Stimulated activated naive CD8-positive, alpha-beta T cell treated with anti-CD3 and anti-CD28 coated beads, Interleukin-15, amount 100 ng/mL, for 72 hours (primary cell): ENCODE data around the gene KLHL21.
A peak's percentile ranks its signal among the peaks of the same experiment; 100 is the strongest.
"Not testable (repeated sequence)": the region's sequence is repeated elsewhere in the genome, so short reads cannot be mapped to it uniquely, and the experiment has no call there.

ENCODE experiments used
- ATAC-seq: fragments of 150-1000 bp; cut with Tn5 transposase; 2 replicates; pipeline ENCODE4 v1.10.0; 2021; ENCODE audit warnings: mild to moderate bottlenecking, moderate library complexity
- DNase-seq, 2 donors: peaks; one replicate each; pipeline ENCODE4 v3.0.0; 2021 to 2022
- H3K27ac Mint-ChIP-seq, 2 donors: one replicate each; pipeline ENCODE4 v1.8.0; 2022; ENCODE audit warnings: mild to moderate bottlenecking in 2 of 2, mixed read lengths in 2 of 2, moderate library complexity in 2 of 2
- H3K27me3 Mint-ChIP-seq: one replicate; pipeline ENCODE4 v1.8.0; 2022; ENCODE audit warnings: mixed read lengths
- H3K4me1 Mint-ChIP-seq: one replicate; pipeline ENCODE4 v1.8.0; 2022; ENCODE audit warnings: mild to moderate bottlenecking, mixed read lengths
- H3K4me3 Mint-ChIP-seq, 2 donors: one replicate each; pipeline ENCODE4 v1.8.0; 2022; ENCODE audit warnings: mild to moderate bottlenecking in 2 of 2, mixed read lengths in 2 of 2, moderate library complexity in 1 of 2
- H3K9me3 Mint-ChIP-seq, 2 donors: one replicate each; pipeline ENCODE4 v1.8.0; 2022; ENCODE audit warnings: mixed read lengths in 2 of 2

KLHL21 gene

GRCh38 chr1:6570987-6571386, 31.7 kb downstream of the KLHL21 start:
- peaks cover 12% of the 10 kb centered on the region for H3K4me1 Mint-ChIP-seq
- H3K4me3 Mint-ChIP-seq = no peak overlapping the region
- DNase-seq (no peak), ATAC-seq (no peak)
- peaks cover 5 to 17% of the 10 kb centered on the region in 2 donors for H3K9me3 Mint-ChIP-seq
- peak overlapping the region in 1 of 2 donors; percentile 44 for H3K27ac Mint-ChIP-seq
- H3K27me3 Mint-ChIP-seq = peaks cover 12% of the 10 kb centered on the region

GRCh38 chr1:6570100-6570499, 32.6 kb downstream of the KLHL21 start:
- Mint-ChIP-seq H3K9me3 (peaks cover 5 to 17% of the 10 kb centered on the region in 2 donors), H3K27me3 (peaks cover 12% of the 10 kb centered on the region), H3K4me1 (peaks cover 12% of the 10 kb centered on the region), H3K27ac (no peak overlapping the region), H3K4me3 (no peak overlapping the region)
- ATAC-seq = no peak
- no peak for DNase-seq

- Mint-ChIP-seq H3K9me3 (peaks cover 5 to 17% of the 10 kb centered on the region in 2 donors), H3K4me3 (no peak overlapping the region), H3K4me1 (peaks cover 12% of the 10 kb centered on the region), H3K27ac (no peak overlapping the region), H3K27me3 (peaks cover 12% of the 10 kb centered on the region)
- DNase-seq (no peak), ATAC-seq (no peak)
Observed at GRCh38 chr1:6569033-6569432, 33.6 kb downstream of the KLHL21 start.

GRCh38 chr1:6560267-6560666, 42.4 kb downstream of the KLHL21 start:
- no peaks in the 10 kb centered on the region for H3K27me3 Mint-ChIP-seq
- no peak overlapping the region for H3K27ac Mint-ChIP-seq
- DNase-seq = no peak
- no peaks in the 10 kb centered on the region for H3K9me3 Mint-ChIP-seq
- no peak for ATAC-seq
- H3K4me3 Mint-ChIP-seq = no peak overlapping the region
- H3K4me1 Mint-ChIP-seq = peaks cover 4% of the 10 kb centered on the region

GRCh38 chr1:6559161-6559560, 43.5 kb downstream of the KLHL21 start:
- H3K4me1 Mint-ChIP-seq = peaks cover 12% of the 10 kb centered on the region
- H3K27ac Mint-ChIP-seq, H3K9me3 Mint-ChIP-seq, DNase-seq, H3K27me3 Mint-ChIP-seq, ATAC-seq, H3K4me3 Mint-ChIP-seq: not testable (repeated sequence)

GRCh38 chr1:6557597-6557996, 45.1 kb downstream of the KLHL21 start:
- Mint-ChIP-seq H3K9me3 (no peaks in the 10 kb centered on the region), H3K27me3 (no peaks in the 10 kb centered on the region), H3K4me3 (no peak overlapping the region), H3K4me1 (peaks cover 20% of the 10 kb centered on the region), H3K27ac (peak overlapping the region in 1 of 2 donors; percentile 63)
- ATAC-seq (no peak), DNase-seq (no peak)

- DNase-seq = no peak
- Mint-ChIP-seq H3K4me3 (peak within 1 kb of the TSS; percentile 88), H3K27ac (peak within 1 kb of the TSS; percentile 33 to 87), H3K27me3 (no peaks in the 10 kb centered on the region), H3K9me3 (no peaks in the 10 kb centered on the region), H3K4me1 (peaks cover 27% of the 10 kb centered on the region)
- ATAC-seq = no peak
Observed at GRCh38 chr1:6554907-6555778, 47.5 kb downstream of the KLHL21 start, which contains the start of gene TAS1R1. TAS1R1 (plus strand) TSS chr1:6555307; CDS start chr1:6555374, 67 bp downstream.

GRCh38 chr1:6554031-6554906, 48.4 kb downstream of the KLHL21 start, which contains the start of gene NOL9:
NOL9 (minus strand) TSS chr1:6554513; CDS start chr1:6554502, 11 bp downstream.
- peaks cover 27% of the 10 kb centered on the region for H3K4me1 Mint-ChIP-seq
- peak within 1 kb of the TSS; percentile 96 for H3K27ac Mint-ChIP-seq
- H3K4me3 Mint-ChIP-seq = peak within 1 kb of the TSS; percentile 88
- H3K9me3 Mint-ChIP-seq = no peaks in the 10 kb centered on the region
- peak; percentile 98 for ATAC-seq
- peak; percentile 95 to 96 for DNase-seq
- H3K27me3 Mint-ChIP-seq = no peaks in the 10 kb centered on the region

- Mint-ChIP-seq H3K9me3 (no peaks in the 10 kb centered on the region), H3K4me1 (peaks cover 27% of the 10 kb centered on the region), H3K27ac (peak overlapping the region in 1 of 2 donors; percentile 28), H3K27me3 (no peaks in the 10 kb centered on the region), H3K4me3 (no peak overlapping the region)
- ATAC-seq (no peak), DNase-seq (no peak)
Observed at GRCh38 chr1:6547301-6547700, 55.4 kb downstream of the KLHL21 start.

- no peaks in the 10 kb centered on the region for H3K9me3 Mint-ChIP-seq
- no peaks in the 10 kb centered on the region for H3K27me3 Mint-ChIP-seq
- no peak overlapping the region for H3K4me3 Mint-ChIP-seq
- no peak for ATAC-seq
- peak overlapping the region; percentile 29 to 55 for H3K27ac Mint-ChIP-seq
- peaks cover 23% of the 10 kb centered on the region for H3K4me1 Mint-ChIP-seq
- no peak for DNase-seq
Observed at GRCh38 chr1:6546326-6546725, 56.3 kb downstream of the KLHL21 start.

GRCh38 chr1:6545276-6546112, 57.2 kb downstream of the KLHL21 start:
- peaks cover 23% of the 10 kb centered on the region for H3K4me1 Mint-ChIP-seq
- no peak overlapping the region for H3K4me3 Mint-ChIP-seq
- H3K27me3 Mint-ChIP-seq = no peaks in the 10 kb centered on the region
- ATAC-seq = no peak
- peak overlapping the region; percentile 14 to 55 for H3K27ac Mint-ChIP-seq
- no peaks in the 10 kb centered on the region for H3K9me3 Mint-ChIP-seq
- DNase-seq = no peak

GRCh38 chr1:6544831-6545230, 57.8 kb downstream of the KLHL21 start:
- H3K4me1 Mint-ChIP-seq = peaks cover 23% of the 10 kb centered on the region
- no peak overlapping the region for H3K4me3 Mint-ChIP-seq
- ATAC-seq = peak; percentile 50
- peak overlapping the region in 1 of 2 donors; percentile 55 for H3K27ac Mint-ChIP-seq
- no peaks in the 10 kb centered on the region for H3K9me3 Mint-ChIP-seq
- DNase-seq = no peak
- no peaks in the 10 kb centered on the region for H3K27me3 Mint-ChIP-seq
